Measurements from ENCODE around the gene RPS19BP1.

Gene RPS19BP1

GRCh38 chr22:39491696-39492095, 40.9 kb downstream of the RPS19BP1 start:
- H3K27me3 ChIP-seq (replicated peaks; ENCODE audit: control insufficient read depth, insufficient read depth, low read length), result no peaks in the 10 kb centered on the region
- TF ChIP-seq, protein P1, sequence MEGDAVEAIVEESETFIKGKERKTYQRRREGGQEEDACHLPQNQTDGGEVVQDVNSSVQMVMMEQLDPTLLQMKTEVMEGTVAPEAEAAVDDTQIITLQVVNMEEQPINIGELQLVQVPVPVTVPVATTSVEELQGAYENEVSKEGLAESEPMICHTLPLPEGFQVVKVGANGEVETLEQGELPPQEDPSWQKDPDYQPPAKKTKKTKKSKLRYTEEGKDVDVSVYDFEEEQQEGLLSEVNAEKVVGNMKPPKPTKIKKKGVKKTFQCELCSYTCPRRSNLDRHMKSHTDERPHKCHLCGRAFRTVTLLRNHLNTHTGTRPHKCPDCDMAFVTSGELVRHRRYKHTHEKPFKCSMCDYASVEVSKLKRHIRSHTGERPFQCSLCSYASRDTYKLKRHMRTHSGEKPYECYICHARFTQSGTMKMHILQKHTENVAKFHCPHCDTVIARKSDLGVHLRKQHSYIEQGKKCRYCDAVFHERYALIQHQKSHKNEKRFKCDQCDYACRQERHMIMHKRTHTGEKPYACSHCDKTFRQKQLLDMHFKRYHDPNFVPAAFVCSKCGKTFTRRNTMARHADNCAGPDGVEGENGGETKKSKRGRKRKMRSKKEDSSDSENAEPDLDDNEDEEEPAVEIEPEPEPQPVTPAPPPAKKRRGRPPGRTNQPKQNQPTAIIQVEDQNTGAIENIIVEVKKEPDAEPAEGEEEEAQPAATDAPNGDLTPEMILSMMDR (IDR thresholded peaks at IDR 0.05; ENCODE audit: insufficient read depth, low read length, poor library complexity, severe bottlenecking), result no peak
- no peak overlapping the region for H3K4me3 ChIP-seq (replicated peaks; ENCODE audit: low read depth, low read length)
- no peak for DNase-seq (ENCODE audit: extremely low read depth, insufficient read length)
- peaks cover 28% of the 10 kb centered on the region for H3K36me3 ChIP-seq (ENCODE audit: control insufficient read depth, insufficient read depth, low read length)

DNA sequence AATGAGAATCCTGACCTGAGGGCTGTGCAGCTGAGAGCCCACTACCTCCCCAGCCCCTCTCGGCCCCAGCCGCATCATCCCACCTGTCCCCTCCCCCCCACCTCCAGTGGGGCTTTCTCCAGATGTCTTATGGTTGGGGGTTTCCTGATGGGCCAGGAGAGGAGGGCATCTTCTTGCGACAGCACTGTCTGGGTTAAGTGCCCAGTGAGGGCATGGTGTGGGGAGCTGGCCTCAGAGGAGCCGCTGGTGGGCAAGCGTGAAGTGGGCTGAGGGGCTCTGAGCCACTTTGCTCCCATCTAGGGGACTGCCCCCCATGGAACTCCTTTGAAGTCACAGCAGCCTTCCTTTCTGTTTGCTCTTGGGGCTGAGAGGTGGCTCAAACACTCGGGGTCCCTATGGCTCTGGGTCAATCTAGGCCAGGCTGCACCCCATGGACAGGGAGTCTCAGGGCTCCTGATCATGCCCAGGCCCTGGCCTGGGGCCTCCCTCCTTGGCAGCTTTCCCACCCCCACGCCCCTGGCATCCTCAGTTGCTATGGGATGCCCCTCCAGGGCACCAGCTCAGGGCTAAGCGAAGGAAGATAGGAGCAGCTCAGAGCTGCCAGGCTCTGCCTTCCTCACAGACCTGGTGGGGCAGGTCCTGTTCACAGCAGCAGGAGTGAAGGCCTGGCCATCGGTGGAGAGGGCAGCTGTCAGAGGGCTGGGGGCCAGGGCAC, 41.4 kb downstream of the RPS19BP1 start:
- no peaks in the 10 kb centered on the region for H3K27me3 ChIP-seq (replicated peaks; ENCODE audit: control insufficient read depth, insufficient read depth, low read length)
- peaks cover 28% of the 10 kb centered on the region for H3K36me3 ChIP-seq (ENCODE audit: control insufficient read depth, insufficient read depth, low read length)
- TF ChIP-seq, protein P1 (IDR thresholded peaks at IDR 0.05; ENCODE audit: insufficient read depth, low read length, poor library complexity, severe bottlenecking), result no peak
- no peak overlapping the region for H3K4me3 ChIP-seq (replicated peaks; ENCODE audit: low read depth, low read length)
- DNase-seq (ENCODE audit: extremely low read depth, insufficient read length), result no peak

DNA sequence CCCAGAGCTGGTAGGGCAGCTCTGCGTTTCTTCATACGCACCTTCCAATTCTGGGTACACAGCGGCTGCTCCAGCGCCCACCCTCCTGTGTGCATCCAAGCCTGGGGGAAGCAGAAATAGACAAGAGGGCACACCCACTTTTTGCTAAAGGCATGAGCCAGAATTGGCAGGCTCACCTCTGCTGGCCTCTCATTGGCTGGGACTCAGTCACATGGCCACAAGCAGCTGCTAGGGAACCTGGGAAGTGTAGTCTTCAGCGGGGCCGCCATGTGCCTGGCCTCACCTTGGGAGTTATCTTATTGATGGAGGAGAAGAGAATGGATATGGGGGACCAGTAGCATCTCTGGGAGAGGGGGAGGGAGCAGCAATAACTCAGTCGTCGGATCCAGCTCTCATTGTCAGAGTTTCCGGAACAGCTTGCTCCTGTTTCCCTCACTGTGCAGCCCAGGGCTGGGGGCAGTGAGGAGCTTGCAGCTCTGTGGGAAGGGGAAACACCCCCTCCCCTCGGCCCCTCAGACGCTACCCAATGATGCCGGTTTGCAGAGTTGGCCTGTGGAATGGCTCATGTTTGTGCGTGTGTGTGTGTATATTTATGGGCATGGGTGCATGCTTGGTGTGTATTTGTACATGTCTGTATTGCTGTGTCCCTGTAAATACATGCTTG, 42.3 kb downstream of the RPS19BP1 start:
- H3K4me3 ChIP-seq (replicated peaks; ENCODE audit: low read depth, low read length), result no peak overlapping the region
- peaks cover 28% of the 10 kb centered on the region for H3K36me3 ChIP-seq (ENCODE audit: control insufficient read depth, insufficient read depth, low read length)
- TF ChIP-seq, protein P1 (IDR thresholded peaks at IDR 0.05; ENCODE audit: insufficient read depth, low read length, poor library complexity, severe bottlenecking), result no peak
- no peaks in the 10 kb centered on the region for H3K27me3 ChIP-seq (replicated peaks; ENCODE audit: control insufficient read depth, insufficient read depth, low read length)
- DNase-seq (ENCODE audit: extremely low read depth, insufficient read length), result no peak

- Histone ChIP-seq H3K27me3 (replicated peaks; ENCODE audit: control insufficient read depth, insufficient read depth, low read length) (no peaks in the 10 kb centered on the region), H3K4me3 (replicated peaks; ENCODE audit: low read depth, low read length) (no peak overlapping the region), H3K36me3 (ENCODE audit: control insufficient read depth, insufficient read depth, low read length) (peaks cover 28% of the 10 kb centered on the region)
- no peak for DNase-seq (ENCODE audit: extremely low read depth, insufficient read length)
- TF ChIP-seq, protein P1 (IDR thresholded peaks at IDR 0.05; ENCODE audit: insufficient read depth, low read length, poor library complexity, severe bottlenecking), result no peak
Measured at GRCh38 chr22:39489094-39490068, 43.2 kb downstream of the RPS19BP1 start.

GRCh38 chr22:39488563-39489083, 43.9 kb downstream of the RPS19BP1 start:
- DNase-seq (ENCODE audit: extremely low read depth, insufficient read length), result no peak
- Histone ChIP-seq H3K27me3 (replicated peaks; ENCODE audit: control insufficient read depth, insufficient read depth, low read length) (no peaks in the 10 kb centered on the region), H3K36me3 (ENCODE audit: control insufficient read depth, insufficient read depth, low read length) (peaks cover 28% of the 10 kb centered on the region), H3K4me3 (replicated peaks; ENCODE audit: low read depth, low read length) (no peak overlapping the region)
- TF ChIP-seq, protein P1 (IDR thresholded peaks at IDR 0.05; ENCODE audit: insufficient read depth, low read length, poor library complexity, severe bottlenecking), result no peak

Data from GM06990 (cell line).